ENCODE measurements around the gene HDAC4.

Gene HDAC4

GRCh38 chr2:239006622-239007285 lies 394.1 kb downstream of the HDAC4 start:
- TF ChIP-seq GATA3 (IDR thresholded peaks at IDR 0.05; ENCODE audit: low read depth, low read length), result no peak

GRCh38 chr2:239005586-239005985 lies 395.2 kb downstream of the HDAC4 start:
- TF ChIP-seq GATA3 (IDR thresholded peaks at IDR 0.05; ENCODE audit: low read depth, low read length) (no peak), GATA2 (IDR thresholded peaks at IDR 0.05; ENCODE audit: low read depth, low read length) (no peak)

- no peak for TF ChIP-seq GATA3 (IDR thresholded peaks at IDR 0.05; ENCODE audit: low read depth, low read length)
- TF ChIP-seq GATA2 (IDR thresholded peaks at IDR 0.05; ENCODE audit: low read depth, low read length), result no peak
Measured at GRCh38 chr2:239004274-239005015, 396.4 kb downstream of the HDAC4 start.

- TF ChIP-seq GATA2 (IDR thresholded peaks at IDR 0.05; ENCODE audit: low read depth, low read length), result no peak
- TF ChIP-seq GATA3 (IDR thresholded peaks at IDR 0.05; ENCODE audit: low read depth, low read length), result no peak
Measured at GRCh38 chr2:239003624-239004273, 397.1 kb downstream of the HDAC4 start.

GRCh38 chr2:239002954-239003623 lies 397.7 kb downstream of the HDAC4 start:
- TF ChIP-seq GATA2 (IDR thresholded peaks at IDR 0.05; ENCODE audit: low read depth, low read length) (no peak), GATA3 (IDR thresholded peaks at IDR 0.05; ENCODE audit: low read depth, low read length) (no peak)

GRCh38 chr2:239002591-239002953 lies 398.2 kb downstream of the HDAC4 start:
- TF ChIP-seq GATA3 (IDR thresholded peaks at IDR 0.05; ENCODE audit: low read depth, low read length), result no peak
- TF ChIP-seq GATA2 (IDR thresholded peaks at IDR 0.05; ENCODE audit: low read depth, low read length), result no peak

- TF ChIP-seq GATA3 (IDR thresholded peaks at IDR 0.05; ENCODE audit: low read depth, low read length), result no peak
- no peak for TF ChIP-seq GATA2 (IDR thresholded peaks at IDR 0.05; ENCODE audit: low read depth, low read length)
Measured at GRCh38 chr2:239001794-239002193, 399.0 kb downstream of the HDAC4 start.

- TF ChIP-seq GATA2 (IDR thresholded peaks at IDR 0.05; ENCODE audit: low read depth, low read length), result no peak
- TF ChIP-seq GATA3 (IDR thresholded peaks at IDR 0.05; ENCODE audit: low read depth, low read length), result no peak
Measured at GRCh38 chr2:239000500-239001073, 400.2 kb downstream of the HDAC4 start.

- TF ChIP-seq GATA3 (IDR thresholded peaks at IDR 0.05; ENCODE audit: low read depth, low read length), result no peak
- no peak for TF ChIP-seq GATA2 (IDR thresholded peaks at IDR 0.05; ENCODE audit: low read depth, low read length)
Measured at GRCh38 chr2:239000089-239000488, 400.7 kb downstream of the HDAC4 start.

- TF ChIP-seq GATA3 (IDR thresholded peaks at IDR 0.05; ENCODE audit: low read depth, low read length) (no peak), GATA2 (IDR thresholded peaks at IDR 0.05; ENCODE audit: low read depth, low read length) (no peak)
Measured at GRCh38 chr2:238999291-238999741, 401.5 kb downstream of the HDAC4 start.

GRCh38 chr2:238998801-238999200 lies 402.0 kb downstream of the HDAC4 start:
- no peak for TF ChIP-seq GATA2 (IDR thresholded peaks at IDR 0.05; ENCODE audit: low read depth, low read length)

Data from SH-SY5Y (cell line).